ENCODE results near the gene ITGB1BP1.

DNA sequence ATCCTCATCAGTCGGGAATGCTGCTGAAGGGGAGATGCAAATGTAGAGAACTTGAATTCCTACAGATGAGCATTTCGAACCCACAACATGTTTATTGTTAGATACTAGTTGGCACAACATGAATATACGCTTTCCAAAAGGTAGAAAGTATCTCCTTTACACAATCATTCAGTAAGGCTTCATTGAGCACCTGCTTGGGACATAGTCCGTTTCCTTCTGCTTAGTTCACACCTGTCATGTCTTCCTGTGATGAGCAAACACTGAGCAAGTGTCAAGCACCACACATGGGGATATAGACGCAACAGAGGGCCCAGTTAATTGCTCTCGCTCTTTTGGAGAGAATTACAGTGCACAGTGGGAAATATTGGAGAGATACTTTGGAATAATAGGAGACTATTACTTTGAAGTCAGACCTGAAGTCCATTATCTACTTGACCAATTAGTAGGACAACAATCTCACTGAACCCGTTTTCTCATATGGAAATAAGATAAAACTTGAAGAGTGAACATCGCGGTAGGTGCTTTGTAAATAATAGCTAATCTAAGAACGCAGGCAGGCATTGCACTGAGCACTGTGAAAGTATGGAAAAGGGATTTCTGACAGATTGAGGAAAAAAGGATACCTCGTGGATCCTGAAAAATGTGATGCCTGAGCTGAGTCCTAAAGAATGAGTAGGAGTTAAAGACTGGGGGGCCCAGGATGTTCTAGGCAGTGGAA is 1.3 kb upstream of the ITGB1BP1 start:
- TF ChIP-seq, protein P1, sequence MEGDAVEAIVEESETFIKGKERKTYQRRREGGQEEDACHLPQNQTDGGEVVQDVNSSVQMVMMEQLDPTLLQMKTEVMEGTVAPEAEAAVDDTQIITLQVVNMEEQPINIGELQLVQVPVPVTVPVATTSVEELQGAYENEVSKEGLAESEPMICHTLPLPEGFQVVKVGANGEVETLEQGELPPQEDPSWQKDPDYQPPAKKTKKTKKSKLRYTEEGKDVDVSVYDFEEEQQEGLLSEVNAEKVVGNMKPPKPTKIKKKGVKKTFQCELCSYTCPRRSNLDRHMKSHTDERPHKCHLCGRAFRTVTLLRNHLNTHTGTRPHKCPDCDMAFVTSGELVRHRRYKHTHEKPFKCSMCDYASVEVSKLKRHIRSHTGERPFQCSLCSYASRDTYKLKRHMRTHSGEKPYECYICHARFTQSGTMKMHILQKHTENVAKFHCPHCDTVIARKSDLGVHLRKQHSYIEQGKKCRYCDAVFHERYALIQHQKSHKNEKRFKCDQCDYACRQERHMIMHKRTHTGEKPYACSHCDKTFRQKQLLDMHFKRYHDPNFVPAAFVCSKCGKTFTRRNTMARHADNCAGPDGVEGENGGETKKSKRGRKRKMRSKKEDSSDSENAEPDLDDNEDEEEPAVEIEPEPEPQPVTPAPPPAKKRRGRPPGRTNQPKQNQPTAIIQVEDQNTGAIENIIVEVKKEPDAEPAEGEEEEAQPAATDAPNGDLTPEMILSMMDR (IDR thresholded peaks at IDR 0.05 in 2 of 3, conservative IDR thresholded peaks at IDR 0.05 in 1 of 3; ENCODE audit: insufficient read depth in 2 of 3, low read depth in 1 of 3, low read length in 3 of 3): no peak
- no peak for TF ChIP-seq POLR2A (conservative IDR thresholded peaks at IDR 0.05)
